Pancreas (tissue), 10 donors: ENCODE measurements around the gene SPATA2. TPM values are rescaled to one million over a fixed set of nuclear protein-coding genes. Genes with fewer than 3 reads are reported as not detected.
A peak's percentile ranks its signal among the peaks of the same experiment; 100 is the strongest.

Source experiments
- ATAC-seq, 4 donors: fragments of 200-7000 bp; cut with Tn5 transposase; one replicate each; pipeline versions ENCODE4 v1.8.0 to v1.9.1; 2020; ENCODE audit warnings: mild to moderate bottlenecking in 4 of 4, moderate library complexity in 4 of 4
- DNase-seq, 6 donors: peaks; one replicate each; pipeline ENCODE4 v3.0.0-alpha.2; 2020
- FAIRE-seq: peaks from 2 replicates; lab custom pipeline; 2012; peaks lifted over from hg19 to GRCh38; lab: Jason Lieb, UNC
- H3K27ac ChIP-seq, 4 donors: fragments of 200-600 bp; sonication (generic); 1 replicate in 3 of 4; 2 replicates in 1 of 4; pipeline versions ENCODE4 v1.5.0 to v1.8.0; 2020
- H3K27me3 ChIP-seq, 4 donors: fragments of 200-600 bp; one replicate each; pipeline ENCODE4 v1.8.0; 2021
- H3K36me3 ChIP-seq, 3 donors: fragments of 200-600 bp; sonication (generic) in 1 of 3; one replicate each; pipeline versions ENCODE4 v1.5.0 to v1.8.0; 2020 to 2021
- H3K4me1 ChIP-seq, 3 donors: fragments of 200-600 bp; one replicate each; pipeline ENCODE4 v1.8.0; 2021
- H3K4me3 ChIP-seq, 4 donors: fragments of 200-600 bp; sonication (generic) in 2 of 4; one replicate each; pipeline versions ENCODE4 v1.5.0 to v1.8.0; 2020 to 2021
- H3K9me3 ChIP-seq, 4 donors: fragments of 200-600 bp; one replicate each; pipeline ENCODE4 v1.8.0; 2021
- WGBS, 2 donors: extraction: QIAGEN DNeasy Blood & Tissue Kit; methylation state at CpG; one replicate each; pipeline ENCODE4 v1.1.7; 2013; 5-methylcytosine and 5-hydroxymethylcytosine counted together
- intact Hi-C, 3 donors: fragments of 100-400 bp; cut with DNase I; formaldehyde crosslinking; loops; one replicate each; pipeline versions ENCODE4 v1.11.1 to v1.14.2; 2022
- polyA plus RNA-seq, 2 donors: library from polyadenylated mRNA; stranded (reverse); fragments of 200-250 nt; gene quantifications; one replicate each; pipeline ENCODE4 v1.2.3, GENCODE V29; 2013
- total RNA-seq, 6 donors: library from RNA; stranded (reverse); fragmentation: NEBNext Ultra II Directional in 4 of 6; extraction: Animal tissue kit (Norgen Biotek cat#: 25700) in 4 of 6; gene quantifications; one replicate each; pipeline versions ENCODE4 v1.2.1 to v1.2.4, GENCODE V29; 2021 to 2023
- TF ChIP-seq, protein P1 (sequence below), 4 donors: fragments of 200-600 bp; sonication (generic) in 3 of 4; IDR thresholded peaks; one replicate each; pipeline versions ENCODE4 v1.5.0 to v1.8.0; 2021; ENCODE audit warnings: antibody characterized with exemption in 4 of 4
- donor health status: healthy with polysubstance abuse.
- donor health status: DM: no; HTN: no; CAD: no; lungs with moderate emphysema.
- donor health status: DM: no; HTN: no; CAD: no.
- donor health status: control.
- donor health status: control.
- donor health status: Bipolar disorder and iron deficiency.
- donor health status: DM: yes; HTN: yes; CAD: no.
- donor health status: DM: no; HTN: no; CAD: no.
- donor health status: DM: no; HTN: no; CAD: no.
- donor health status: DM: yes; HTN: yes; CAD: no.

The SPATA2 gene
- total and polyA plus RNA-seq, 8 donors = 3.9 to 7.0 (median 4.6) TPM

DNA sequence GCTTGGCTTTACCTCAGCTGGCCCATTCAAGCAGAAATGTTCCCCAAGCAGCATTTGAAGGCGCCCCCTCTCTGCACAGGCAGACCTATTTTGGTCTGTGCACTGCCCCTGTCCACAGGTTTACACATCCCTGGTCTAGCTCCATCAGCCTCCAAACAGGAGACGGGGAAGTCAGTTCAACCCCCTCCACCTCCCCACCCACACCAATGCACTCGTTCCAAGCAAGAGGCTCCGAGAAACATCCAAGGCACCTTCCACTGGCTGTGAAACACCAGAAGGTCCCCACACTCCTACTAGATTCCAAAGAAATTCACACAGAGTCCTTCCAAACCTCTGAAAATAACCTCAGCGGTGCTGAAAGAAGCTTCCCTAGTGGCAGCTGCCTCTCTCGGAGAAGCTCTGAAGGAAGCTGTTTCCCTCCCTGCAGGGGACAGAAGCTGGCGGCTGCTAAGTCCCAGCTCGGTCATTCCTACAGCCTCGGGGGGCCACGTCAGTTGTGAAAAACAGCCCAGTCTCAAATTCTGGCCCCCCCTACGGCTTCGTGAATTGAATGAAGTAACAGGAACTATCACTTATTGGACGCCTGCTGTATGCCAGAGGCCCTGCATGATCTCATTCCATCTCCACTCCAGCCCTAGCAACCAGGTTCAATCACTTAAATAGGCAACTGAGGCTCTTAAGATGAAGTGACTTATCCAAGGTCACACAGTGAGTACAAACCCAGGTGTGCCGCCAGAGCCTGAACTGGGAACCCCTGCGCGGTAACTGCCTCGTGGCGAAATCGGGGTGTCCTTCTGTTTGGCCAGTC, 815 bp downstream of the SPATA2 start:
- intact Hi-C loops = no loop called here
- peak in 5 of 6 donors; percentile 53 to 87 (median 73) for DNase-seq
- H3K27me3 ChIP-seq = no peaks in the 10 kb centered on the region
- peaks cover 0 to 21% (median 16%) of the 10 kb centered on the region in 3 donors for H3K4me1 ChIP-seq
- no peaks in the 10 kb centered on the region for H3K36me3 ChIP-seq
- H3K9me3 ChIP-seq = no peaks in the 10 kb centered on the region
- WGBS, 2 donors = 3 to 4% methylated on average over 19 of the region's 19 CpGs
- TF ChIP-seq, protein P1, sequence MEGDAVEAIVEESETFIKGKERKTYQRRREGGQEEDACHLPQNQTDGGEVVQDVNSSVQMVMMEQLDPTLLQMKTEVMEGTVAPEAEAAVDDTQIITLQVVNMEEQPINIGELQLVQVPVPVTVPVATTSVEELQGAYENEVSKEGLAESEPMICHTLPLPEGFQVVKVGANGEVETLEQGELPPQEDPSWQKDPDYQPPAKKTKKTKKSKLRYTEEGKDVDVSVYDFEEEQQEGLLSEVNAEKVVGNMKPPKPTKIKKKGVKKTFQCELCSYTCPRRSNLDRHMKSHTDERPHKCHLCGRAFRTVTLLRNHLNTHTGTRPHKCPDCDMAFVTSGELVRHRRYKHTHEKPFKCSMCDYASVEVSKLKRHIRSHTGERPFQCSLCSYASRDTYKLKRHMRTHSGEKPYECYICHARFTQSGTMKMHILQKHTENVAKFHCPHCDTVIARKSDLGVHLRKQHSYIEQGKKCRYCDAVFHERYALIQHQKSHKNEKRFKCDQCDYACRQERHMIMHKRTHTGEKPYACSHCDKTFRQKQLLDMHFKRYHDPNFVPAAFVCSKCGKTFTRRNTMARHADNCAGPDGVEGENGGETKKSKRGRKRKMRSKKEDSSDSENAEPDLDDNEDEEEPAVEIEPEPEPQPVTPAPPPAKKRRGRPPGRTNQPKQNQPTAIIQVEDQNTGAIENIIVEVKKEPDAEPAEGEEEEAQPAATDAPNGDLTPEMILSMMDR (IDR thresholded peaks at IDR 0.05) = no peak
- peak overlapping the region; percentile 99 to 100 (median 100) for H3K27ac ChIP-seq
- no peak for FAIRE-seq
- peak; percentile 4 to 63 (median 30) for ATAC-seq
- peak overlapping the region; percentile 99 to 100 (median 100) for H3K4me3 ChIP-seq

DNA sequence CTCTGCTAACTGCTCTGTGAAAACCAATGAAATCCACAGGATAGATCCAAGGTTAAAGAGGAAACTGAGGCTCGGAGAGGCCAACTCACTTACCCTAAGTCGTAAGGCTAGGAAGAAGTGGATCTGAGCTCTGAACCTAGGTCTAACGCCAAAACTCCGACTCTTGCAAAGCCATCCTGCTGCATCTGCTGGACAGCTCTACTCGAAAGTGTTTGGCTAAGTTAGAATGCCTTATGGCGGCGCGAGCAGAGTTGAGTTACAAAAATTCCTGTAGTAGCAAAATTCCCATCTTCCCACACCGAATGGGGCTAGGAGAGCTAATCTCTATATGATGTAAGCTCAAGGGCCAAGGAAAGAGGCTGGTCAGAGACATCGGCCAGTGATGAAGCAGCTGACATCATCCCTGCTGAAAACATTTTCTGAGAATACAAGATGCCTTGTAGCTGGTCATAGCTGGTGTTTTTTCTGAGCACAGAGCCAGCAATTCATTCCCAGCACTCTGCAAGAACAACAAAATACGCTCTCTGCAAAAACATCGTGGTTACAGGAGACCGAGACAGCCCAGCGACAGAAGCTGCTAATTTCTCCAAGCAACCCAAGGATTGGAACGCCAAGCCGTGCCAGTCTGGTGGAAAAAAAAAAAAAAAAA, 1.8 kb downstream of the SPATA2 start:
- FAIRE-seq (no peak), ATAC-seq (no peak), DNase-seq (peak in 1 of 6 donors; percentile 13)
- TF ChIP-seq, protein P1 (IDR thresholded peaks at IDR 0.05) = no peak
- no peak overlapping the region for H3K4me3 ChIP-seq
- intact Hi-C loops = no loop called here
- no peaks in the 10 kb centered on the region for H3K27me3 ChIP-seq
- 64% methylated on average over 16 of the region's 16 CpGs for WGBS, 2 donors
- H3K27ac ChIP-seq = no peak overlapping the region
- H3K4me1 ChIP-seq = peaks cover 0 to 21% (median 16%) of the 10 kb centered on the region in 3 donors
- no peaks in the 10 kb centered on the region for H3K9me3 ChIP-seq
- H3K36me3 ChIP-seq = peaks cover 0 to 2% (median 0%) of the 10 kb centered on the region in 3 donors

DNA sequence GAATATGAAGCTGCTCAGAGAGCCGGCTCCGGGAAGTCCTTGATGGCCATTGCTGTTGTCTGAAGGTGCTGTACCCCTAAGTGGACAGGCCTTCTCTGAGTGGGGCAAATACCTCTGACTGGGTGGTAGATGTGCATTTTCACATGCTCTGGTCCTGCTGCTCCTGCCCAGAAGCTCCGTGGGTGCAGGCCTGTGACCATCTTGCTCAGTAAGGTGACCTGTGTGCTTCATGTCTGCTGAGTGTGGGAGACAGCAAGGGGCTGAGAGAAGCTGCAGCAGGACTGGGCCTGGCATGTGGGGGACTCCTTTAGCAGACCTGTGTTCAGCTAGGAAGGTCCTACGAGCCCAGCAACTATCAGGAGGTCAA, 5.0 kb downstream of the SPATA2 start:
- Histone ChIP-seq H3K36me3 (peaks cover 3 to 24% (median 19%) of the 10 kb centered on the region in 3 donors), H3K4me3 (no peak overlapping the region), H3K4me1 (peaks cover 0 to 16% (median 15%) of the 10 kb centered on the region in 3 donors), H3K9me3 (no peaks in the 10 kb centered on the region), H3K27me3 (no peaks in the 10 kb centered on the region), H3K27ac (peak overlapping the region in 1 of 4 donors; percentile 16)
- no peak for FAIRE-seq
- ATAC-seq = no peak
- 41 to 65% methylated on average over 4 of the region's 4 CpGs for WGBS, 2 donors
- TF ChIP-seq, protein P1 (IDR thresholded peaks at IDR 0.05) = no peak
- intact Hi-C loops = no loop called here
- peak in 1 of 6 donors; percentile 27 for DNase-seq

DNA sequence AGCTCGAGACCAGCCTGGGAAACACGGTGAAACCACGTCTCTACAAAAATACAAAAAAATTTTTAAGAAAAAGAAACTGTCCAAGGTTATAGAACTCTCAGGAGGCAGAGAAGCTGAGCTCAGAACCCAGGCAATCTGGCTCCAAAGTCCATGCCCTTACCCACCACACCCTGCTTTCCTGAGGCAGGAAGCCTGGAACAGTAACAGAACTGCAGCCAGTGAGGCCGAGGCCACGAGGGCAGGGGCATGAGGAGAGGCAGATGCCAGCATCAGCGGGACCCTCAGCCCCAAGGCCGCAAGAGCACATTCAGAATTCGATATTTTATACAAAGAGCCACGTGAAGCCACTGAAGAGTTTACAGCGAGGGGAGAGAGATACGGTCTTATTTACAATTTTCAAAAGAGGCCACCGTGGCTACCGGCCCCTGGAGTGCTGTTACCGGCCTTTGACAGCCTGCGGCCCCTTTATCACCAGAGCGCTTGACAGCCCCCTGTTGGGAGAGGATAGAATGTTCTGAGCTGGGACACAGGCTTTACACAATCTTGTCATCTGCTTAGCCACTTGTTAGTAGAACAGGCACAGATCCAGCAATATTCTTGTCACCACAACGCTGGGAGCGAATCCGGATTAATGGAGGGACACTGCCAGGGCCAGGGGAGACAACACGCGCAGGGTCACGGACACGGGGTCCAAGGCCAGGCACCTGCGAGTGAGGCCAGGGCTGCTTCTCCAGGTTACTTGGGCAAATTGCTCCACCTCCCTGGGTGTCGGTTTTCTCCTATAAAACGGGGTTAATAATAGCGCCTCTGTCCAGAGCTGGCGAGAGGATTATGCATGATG, 5.6 kb downstream of the SPATA2 start:
- H3K4me1 ChIP-seq = peaks cover 0 to 16% (median 14%) of the 10 kb centered on the region in 3 donors

More for the DNA sequence above, 5.6 kb downstream of the SPATA2 start:
- DNase-seq = peak in 2 of 6 donors; percentile 54
- Histone ChIP-seq H3K27me3 (no peaks in the 10 kb centered on the region), H3K36me3 (peaks cover 3 to 29% (median 25%) of the 10 kb centered on the region in 3 donors), H3K4me3 (no peak overlapping the region), H3K27ac (peak overlapping the region in 1 of 4 donors; percentile 16), H3K9me3 (no peaks in the 10 kb centered on the region)
- no peak for FAIRE-seq
- ATAC-seq = peak; percentile 36 to 77 (median 55)
- TF ChIP-seq, protein P1 (IDR thresholded peaks at IDR 0.05) = no peak
- WGBS, 2 donors = 38 to 40% methylated on average over 28 of the region's 28 CpGs
- intact Hi-C loops = no loop called here
